Lower leg skin (tissue), 3 donors: ENCODE results near the gene CTIF.

ENCODE experiments used
- POLR2A ChIP-seq, 2 donors: fragments of 450-650 bp; IDR thresholded peaks; one replicate each; pipeline ENCODE4 v1.6.1; 2016 to 2017; ENCODE audit warnings: antibody characterized with exemption in 2 of 2, mild to moderate bottlenecking in 1 of 2, moderate library complexity in 1 of 2
- TF ChIP-seq, protein P1 (sequence below), 3 donors: fragments of 450-650 bp; IDR thresholded peaks; one replicate each; pipeline ENCODE4 v1.5.1; 2016; ENCODE audit warnings: antibody characterized with exemption in 3 of 3, mild to moderate bottlenecking in 3 of 3, moderate library complexity in 2 of 3

GRCh38 chr18:48622911-48623431 is 84.1 kb downstream of the CTIF start:
- TF ChIP-seq, protein P1, sequence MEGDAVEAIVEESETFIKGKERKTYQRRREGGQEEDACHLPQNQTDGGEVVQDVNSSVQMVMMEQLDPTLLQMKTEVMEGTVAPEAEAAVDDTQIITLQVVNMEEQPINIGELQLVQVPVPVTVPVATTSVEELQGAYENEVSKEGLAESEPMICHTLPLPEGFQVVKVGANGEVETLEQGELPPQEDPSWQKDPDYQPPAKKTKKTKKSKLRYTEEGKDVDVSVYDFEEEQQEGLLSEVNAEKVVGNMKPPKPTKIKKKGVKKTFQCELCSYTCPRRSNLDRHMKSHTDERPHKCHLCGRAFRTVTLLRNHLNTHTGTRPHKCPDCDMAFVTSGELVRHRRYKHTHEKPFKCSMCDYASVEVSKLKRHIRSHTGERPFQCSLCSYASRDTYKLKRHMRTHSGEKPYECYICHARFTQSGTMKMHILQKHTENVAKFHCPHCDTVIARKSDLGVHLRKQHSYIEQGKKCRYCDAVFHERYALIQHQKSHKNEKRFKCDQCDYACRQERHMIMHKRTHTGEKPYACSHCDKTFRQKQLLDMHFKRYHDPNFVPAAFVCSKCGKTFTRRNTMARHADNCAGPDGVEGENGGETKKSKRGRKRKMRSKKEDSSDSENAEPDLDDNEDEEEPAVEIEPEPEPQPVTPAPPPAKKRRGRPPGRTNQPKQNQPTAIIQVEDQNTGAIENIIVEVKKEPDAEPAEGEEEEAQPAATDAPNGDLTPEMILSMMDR (IDR thresholded peaks at IDR 0.05) = no peak
- TF ChIP-seq POLR2A (IDR thresholded peaks at IDR 0.05) = no peak
